ENCODE data around the gene RAD51AP2.

DNA sequence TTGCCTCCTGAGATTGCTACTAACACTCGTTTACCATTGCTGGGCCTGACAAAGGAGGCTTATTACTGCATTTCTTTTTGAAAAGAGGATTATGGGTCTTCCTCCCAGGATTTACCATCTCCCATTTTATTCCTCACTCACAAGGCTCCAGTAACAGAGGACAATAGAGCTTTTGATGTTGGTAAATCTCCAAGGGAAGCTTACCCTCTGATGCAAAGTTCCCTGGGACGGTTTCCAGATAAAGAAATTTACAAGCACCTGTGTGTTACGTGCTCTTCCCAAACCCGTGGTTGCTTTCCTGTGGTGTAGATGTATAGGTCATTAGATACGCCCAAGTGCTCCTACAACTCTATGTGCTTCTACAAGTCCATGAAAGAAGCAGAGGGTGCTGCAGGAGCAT is 39.4 kb upstream of the RAD51AP2 start:
- no peak for TF ChIP-seq PATZ1 (CRISPR knock-in tag; IDR thresholded peaks at IDR 0.05; ENCODE audit: borderline replicate concordance)
- TF ChIP-seq ISL1 (CRISPR knock-in tag; IDR thresholded peaks at IDR 0.05): no peak
- no peak for TF ChIP-seq RARB (CRISPR knock-in tag; IDR thresholded peaks at IDR 0.05)
- no peak for TF ChIP-seq TCF4 (CRISPR knock-in tag; IDR thresholded peaks at IDR 0.05; ENCODE audit: borderline replicate concordance)
- TF ChIP-seq, protein P1, sequence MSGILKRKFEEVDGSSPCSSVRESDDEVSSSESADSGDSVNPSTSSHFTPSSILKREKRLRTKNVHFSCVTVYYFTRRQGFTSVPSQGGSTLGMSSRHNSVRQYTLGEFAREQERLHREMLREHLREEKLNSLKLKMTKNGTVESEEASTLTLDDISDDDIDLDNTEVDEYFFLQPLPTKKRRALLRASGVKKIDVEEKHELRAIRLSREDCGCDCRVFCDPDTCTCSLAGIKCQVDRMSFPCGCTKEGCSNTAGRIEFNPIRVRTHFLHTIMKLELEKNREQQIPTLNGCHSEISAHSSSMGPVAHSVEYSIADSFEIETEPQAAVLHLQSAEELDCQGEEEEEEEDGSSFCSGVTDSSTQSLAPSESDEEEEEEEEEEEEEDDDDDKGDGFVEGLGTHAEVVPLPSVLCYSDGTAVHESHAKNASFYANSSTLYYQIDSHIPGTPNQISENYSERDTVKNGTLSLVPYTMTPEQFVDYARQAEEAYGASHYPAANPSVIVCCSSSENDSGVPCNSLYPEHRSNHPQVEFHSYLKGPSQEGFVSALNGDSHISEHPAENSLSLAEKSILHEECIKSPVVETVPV (CRISPR knock-in tag; IDR thresholded peaks at IDR 0.05): no peak
